Esophagus (tissue), 2 donors: ENCODE data around the gene MYCBP2. TPM values are rescaled to one million over a fixed set of nuclear protein-coding genes. Genes with fewer than 3 reads are reported as not detected.
"Not testable (repeated sequence)": the region's sequence is repeated elsewhere in the genome, so short reads cannot be mapped to it uniquely, and the experiment has no call there.

ENCODE experiments used
- H3K27ac ChIP-seq, 2 donors: one replicate each; pipeline ENCODE4 v1.5.1; 2013; ENCODE audit warnings: low read depth in 2 of 2, mild to moderate bottlenecking in 2 of 2, inconsistent platforms in 1 of 2, low read length in 1 of 2, moderate library complexity in 1 of 2
- H3K27me3 ChIP-seq, 2 donors: one replicate each; pipeline ENCODE4 v1.6.1; 2013; ENCODE audit warnings: low read length in 2 of 2, control low read depth in 1 of 2, mild to moderate bottlenecking in 1 of 2; ENCODE audit not compliant: insufficient read depth in 2 of 2, control insufficient read depth in 1 of 2
- H3K36me3 ChIP-seq, 2 donors: one replicate each; pipeline ENCODE4 v1.6.1; 2013; ENCODE audit warnings: low read length in 1 of 2; ENCODE audit not compliant: control insufficient read depth in 2 of 2, insufficient read depth in 2 of 2
- H3K4me1 ChIP-seq, 2 donors: one replicate each; pipeline ENCODE4 v1.6.1; 2013; ENCODE audit warnings: low read length in 1 of 2; ENCODE audit not compliant: control insufficient read depth in 2 of 2, insufficient read depth in 2 of 2
- H3K4me3 ChIP-seq, 2 donors: one replicate each; pipeline ENCODE4 v1.5.1; 2013; ENCODE audit warnings: low read length in 2 of 2, mild to moderate bottlenecking in 2 of 2, low read depth in 1 of 2, moderate library complexity in 1 of 2
- H3K9me3 ChIP-seq, 2 donors: one replicate each; pipeline ENCODE4 v1.6.1; 2013; ENCODE audit warnings: mild to moderate bottlenecking in 2 of 2, low read depth in 1 of 2, low read length in 1 of 2, moderate library complexity in 1 of 2; ENCODE audit not compliant: control insufficient read depth in 2 of 2, insufficient read depth in 1 of 2
- WGBS, 2 donors: extraction: QIAGEN DNeasy Blood & Tissue Kit; methylation state at CpG; one replicate each; pipeline ENCODE4 v1.1.7; 2013; 5-methylcytosine and 5-hydroxymethylcytosine counted together
- polyA plus RNA-seq, 2 donors: library from polyadenylated mRNA; stranded (reverse); fragments of 200-250 nt; gene quantifications; one replicate each; pipeline ENCODE4 v1.2.3, GENCODE V29; 2013
- donor health status: healthy with polysubstance abuse.
- donor health status: Bipolar disorder and iron deficiency.

The MYCBP2 gene
- polyA plus RNA-seq, 2 donors = 28.1 to 37.7 TPM

DNA sequence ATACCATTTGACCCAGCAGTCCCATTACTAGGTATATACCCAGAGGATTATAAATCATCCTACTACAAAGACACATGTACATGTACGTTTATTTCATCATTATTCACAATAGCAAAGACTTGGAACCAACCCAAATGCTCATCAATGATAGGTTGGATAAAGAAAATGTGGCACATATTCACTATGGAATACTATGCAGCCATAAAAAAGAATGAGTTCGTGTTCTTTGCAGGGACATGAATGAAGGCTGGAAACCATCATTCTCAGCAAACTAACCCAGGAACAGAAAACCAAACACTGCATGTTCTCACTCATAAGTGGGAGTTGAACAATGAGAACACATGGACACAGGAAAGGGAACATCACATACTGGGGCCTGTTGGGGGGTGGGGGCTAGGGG is 81.7 kb downstream of the MYCBP2 start:
- not testable (repeated sequence) for H3K27ac ChIP-seq, H3K27me3 ChIP-seq, H3K4me1 ChIP-seq, H3K36me3 ChIP-seq, H3K4me3 ChIP-seq, H3K9me3 ChIP-seq
- 84 to 87% methylated on average over 2 of the region's 2 CpGs for WGBS, 2 donors

- Histone ChIP-seq H3K27ac (no peak overlapping the region), H3K4me1 (no peaks in the 10 kb centered on the region), H3K9me3 (no peaks in the 10 kb centered on the region), H3K4me3 (no peak overlapping the region), H3K36me3 (peaks cover 0 to 6% of the 10 kb centered on the region in 2 donors), H3K27me3 (no peaks in the 10 kb centered on the region)
- WGBS, 2 donors = 91 to 96% methylated on average over 3 of the region's 3 CpGs
Measured at GRCh38 chr13:77239312-77239711, 87.6 kb downstream of the MYCBP2 start.

GRCh38 chr13:77235456-77236022 is 91.4 kb downstream of the MYCBP2 start:
- Histone ChIP-seq H3K27me3 (no peaks in the 10 kb centered on the region), H3K4me1 (no peaks in the 10 kb centered on the region), H3K9me3 (no peaks in the 10 kb centered on the region), H3K4me3 (no peak overlapping the region), H3K36me3 (peaks cover 0 to 5% of the 10 kb centered on the region in 2 donors), H3K27ac (no peak overlapping the region)

DNA sequence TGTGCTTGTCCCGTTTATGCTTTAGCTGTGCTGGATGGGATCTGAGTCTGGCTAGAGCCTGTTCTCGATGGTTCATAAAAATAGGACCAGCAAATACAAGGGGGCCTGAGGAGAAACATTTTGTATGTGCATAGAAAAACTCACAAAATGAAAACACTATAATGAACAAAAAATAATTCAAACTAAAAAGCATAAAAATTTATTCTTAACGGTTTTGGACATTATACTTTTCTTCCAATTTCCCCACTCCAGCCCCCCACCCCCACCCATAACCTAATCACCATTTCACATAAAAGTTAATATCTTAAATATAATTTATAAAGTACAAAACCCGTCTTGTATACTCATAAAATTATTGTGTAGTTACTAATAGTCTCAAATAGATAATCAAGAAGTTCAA is 93.7 kb downstream of the MYCBP2 start:
- Histone ChIP-seq H3K27me3 (no peaks in the 10 kb centered on the region), H3K9me3 (no peaks in the 10 kb centered on the region), H3K4me1 (no peaks in the 10 kb centered on the region), H3K4me3 (no peak overlapping the region), H3K27ac (no peak overlapping the region), H3K36me3 (no peaks in the 10 kb centered on the region)
- 91 to 92% methylated on average over 4 of the region's 4 CpGs for WGBS, 2 donors

DNA sequence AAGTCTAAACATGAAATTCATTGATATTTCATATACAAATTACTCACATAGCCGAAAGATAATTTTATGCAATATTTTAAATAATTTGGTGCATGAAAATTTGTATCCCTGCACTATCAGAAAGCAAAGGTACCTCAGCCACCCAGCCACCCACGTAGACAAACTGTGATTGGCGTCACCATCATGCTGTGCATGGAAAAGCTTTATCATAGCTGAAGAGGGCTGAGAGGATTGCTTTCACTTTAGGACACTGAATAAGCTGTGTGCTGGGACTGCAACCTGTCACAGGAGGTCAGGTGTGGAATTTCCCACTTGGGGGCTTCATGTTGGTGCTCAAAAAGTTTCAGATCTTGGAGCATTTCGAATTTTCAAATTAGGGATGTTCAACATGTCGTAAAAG is 96.3 kb downstream of the MYCBP2 start:
- no peak overlapping the region for H3K27ac ChIP-seq
- H3K4me1 ChIP-seq = no peaks in the 10 kb centered on the region
- H3K9me3 ChIP-seq = no peaks in the 10 kb centered on the region
- no peaks in the 10 kb centered on the region for H3K27me3 ChIP-seq
- H3K36me3 ChIP-seq = no peaks in the 10 kb centered on the region
- H3K4me3 ChIP-seq = no peak overlapping the region
- WGBS, 2 donors = 90 to 92% methylated on average over 5 of the region's 5 CpGs

DNA sequence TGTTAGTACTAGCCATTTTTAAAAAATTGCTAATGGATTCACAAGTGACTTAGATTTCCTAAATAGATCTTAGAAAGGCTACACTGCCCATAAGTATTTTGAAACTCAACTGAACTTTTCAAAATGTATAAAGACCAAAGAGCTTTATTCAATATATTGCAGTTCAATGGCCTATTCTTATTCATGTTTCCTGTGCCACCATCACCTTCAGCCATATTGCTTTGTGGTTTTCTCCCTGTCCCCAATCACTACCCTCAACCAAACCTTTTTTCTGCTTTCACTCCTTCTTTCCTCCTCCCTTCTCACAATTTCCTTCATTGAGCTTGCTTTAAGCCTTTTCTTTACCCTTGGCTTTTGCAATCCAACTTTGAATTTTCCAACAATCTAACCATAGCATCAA is 100.9 kb downstream of the MYCBP2 start:
- H3K36me3 ChIP-seq = peaks cover 3% of the 10 kb centered on the region in 2 donors

DNA sequence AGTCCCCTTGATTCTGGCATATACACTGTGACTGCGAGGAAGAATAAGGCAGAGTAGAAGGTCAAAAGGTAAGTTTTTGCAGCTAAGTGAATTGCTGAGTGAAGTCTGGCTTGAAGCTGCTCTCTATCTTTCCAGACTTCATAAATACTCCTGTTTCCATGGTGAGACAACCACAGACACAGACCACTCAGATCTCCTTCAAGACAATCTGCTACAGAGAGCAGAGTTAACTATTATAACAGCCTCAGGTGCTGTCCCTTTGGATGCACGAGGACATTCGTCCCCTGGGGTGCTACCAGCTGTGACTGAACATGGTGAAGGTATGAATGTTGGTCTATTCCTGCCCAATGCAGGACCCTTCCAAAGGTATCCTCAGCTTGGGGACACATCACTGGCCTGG is 104.0 kb downstream of the MYCBP2 start:
- no peak overlapping the region for H3K27ac ChIP-seq
- H3K27me3 ChIP-seq = no peaks in the 10 kb centered on the region
- H3K4me3 ChIP-seq = no peak overlapping the region
- no peaks in the 10 kb centered on the region for H3K9me3 ChIP-seq
- H3K36me3 ChIP-seq = peaks cover 3% of the 10 kb centered on the region in 2 donors
- WGBS, 2 donors = 88 to 94% methylated on average over 3 of the region's 3 CpGs
- no peaks in the 10 kb centered on the region for H3K4me1 ChIP-seq

More for the DNA sequence above, 100.9 kb downstream of the MYCBP2 start:
- no peaks in the 10 kb centered on the region for H3K4me1 ChIP-seq
- H3K4me3 ChIP-seq = no peak overlapping the region
- no peaks in the 10 kb centered on the region for H3K27me3 ChIP-seq
- no peaks in the 10 kb centered on the region for H3K9me3 ChIP-seq
- no peak overlapping the region for H3K27ac ChIP-seq

GRCh38 chr13:77222000-77222690 is 104.7 kb downstream of the MYCBP2 start:
- H3K27ac ChIP-seq = no peak overlapping the region
- H3K36me3 ChIP-seq = peaks cover 3% of the 10 kb centered on the region in 2 donors
- no peaks in the 10 kb centered on the region for H3K9me3 ChIP-seq
- WGBS, 2 donors = 82 to 84% methylated on average over 3 of the region's 3 CpGs
- no peaks in the 10 kb centered on the region for H3K27me3 ChIP-seq
- H3K4me3 ChIP-seq = no peak overlapping the region
- H3K4me1 ChIP-seq = no peaks in the 10 kb centered on the region

DNA sequence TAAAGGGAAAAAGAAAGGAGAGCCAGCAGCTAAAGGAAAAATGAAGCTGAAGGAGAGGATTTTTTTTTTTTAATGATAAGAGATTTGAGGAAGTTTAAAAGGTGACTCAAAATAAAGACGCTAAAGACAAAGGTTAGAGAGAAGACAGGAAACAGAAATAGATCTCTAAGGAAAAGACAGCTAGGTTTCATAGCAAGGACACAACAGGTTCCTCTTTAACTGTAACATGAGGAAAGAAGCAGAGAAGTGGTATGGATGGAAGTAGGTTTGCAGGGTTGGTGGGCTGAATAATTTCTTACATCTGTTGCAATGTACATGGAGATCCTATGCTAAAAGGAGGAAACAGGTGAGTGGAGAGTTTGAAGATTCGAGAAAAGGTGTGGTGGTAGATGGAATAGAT is 107.5 kb downstream of the MYCBP2 start:
- WGBS, 2 donors = 83 to 86% methylated on average over 2 of the region's 2 CpGs
- Histone ChIP-seq H3K4me3 (no peak overlapping the region), H3K9me3 (no peaks in the 10 kb centered on the region), H3K27ac (no peak overlapping the region), H3K27me3 (no peaks in the 10 kb centered on the region), H3K4me1 (no peaks in the 10 kb centered on the region), H3K36me3 (peaks cover 3% of the 10 kb centered on the region in 2 donors)

DNA sequence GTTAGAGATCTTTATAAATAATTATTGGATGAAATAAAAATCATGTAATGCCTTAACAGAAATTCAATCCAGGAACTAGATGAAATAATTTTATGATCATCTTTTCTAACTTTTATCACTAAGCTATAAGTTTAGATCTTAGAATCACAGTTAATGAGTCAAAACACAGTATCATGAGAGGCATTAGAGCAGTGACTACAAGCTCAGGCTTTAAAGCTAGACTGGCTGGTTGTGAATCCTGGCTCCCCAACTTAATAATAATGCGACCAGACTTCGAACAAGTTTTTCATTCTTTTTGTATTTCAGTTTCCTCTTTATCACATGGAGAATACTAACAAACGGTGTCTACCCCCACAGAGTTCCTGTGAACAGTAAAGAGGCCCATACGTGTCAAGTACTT is 108.6 kb downstream of the MYCBP2 start:
- H3K36me3 ChIP-seq = peaks cover 4 to 8% of the 10 kb centered on the region in 2 donors
- WGBS, 2 donors = 69 to 73% methylated on average over 4 of the region's 4 CpGs
- H3K27me3 ChIP-seq = no peaks in the 10 kb centered on the region
- H3K27ac ChIP-seq = no peak overlapping the region
- no peaks in the 10 kb centered on the region for H3K9me3 ChIP-seq
- no peak overlapping the region for H3K4me3 ChIP-seq
- no peaks in the 10 kb centered on the region for H3K4me1 ChIP-seq
